ENCODE data around the gene ATP8B2. TPM values are rescaled to one million over a fixed set of nuclear protein-coding genes. Genes with fewer than 3 reads are reported as not detected.
"Not testable (repeated sequence)": the region's sequence is repeated elsewhere in the genome, so short reads cannot be mapped to it uniquely, and the experiment has no call there.

Gene ATP8B2
- total RNA-seq, 1 donor from 2014 or later, result 105 TPM

GRCh38 chr1:154342836-154343472, 17.6 kb downstream of the ATP8B2 start:
- intact Hi-C loops (cut with micrococcal nuclease), result loop anchor here (1.0 to 2.0 kb wide), 3 partner anchors 8 to 70 kb away; partner anchors contain the start of gene HAX1

DNA sequence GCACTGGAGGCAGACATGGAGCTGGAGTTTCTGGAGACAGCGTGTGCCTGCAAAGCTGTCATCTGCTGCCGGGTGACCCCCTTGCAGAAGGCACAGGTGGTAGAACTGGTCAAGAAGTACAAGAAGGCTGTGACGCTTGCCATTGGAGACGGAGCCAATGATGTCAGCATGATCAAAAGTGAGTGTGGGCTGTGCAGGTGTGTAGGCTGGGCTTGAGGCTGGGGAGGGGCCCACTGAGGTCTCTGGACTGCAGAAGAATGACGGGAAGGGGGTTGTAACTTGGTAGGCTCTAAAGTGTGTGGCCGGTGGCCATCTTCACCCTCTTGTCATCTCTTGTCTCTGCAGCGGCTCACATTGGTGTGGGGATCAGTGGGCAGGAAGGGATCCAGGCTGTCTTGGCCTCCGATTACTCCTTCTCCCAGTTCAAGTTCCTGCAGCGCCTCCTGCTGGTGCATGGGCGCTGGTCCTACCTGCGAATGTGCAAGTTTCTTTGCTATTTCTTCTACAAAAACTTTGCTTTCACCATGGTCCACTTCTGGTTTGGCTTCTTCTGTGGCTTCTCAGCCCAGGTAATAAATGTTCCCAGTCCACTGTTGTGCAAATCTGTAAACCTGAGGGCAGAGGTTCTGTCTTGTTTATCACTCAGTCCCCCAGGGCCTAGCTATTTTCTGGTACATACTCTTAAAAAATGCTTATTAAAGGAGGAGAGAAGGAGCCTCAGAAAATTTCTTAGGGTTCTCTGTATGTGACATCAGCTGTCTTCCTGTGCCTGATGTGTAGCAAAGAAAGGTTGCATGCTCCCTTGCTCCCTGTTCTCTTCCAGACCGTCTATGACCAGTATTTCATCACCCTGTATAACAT, 19.9 kb downstream of the ATP8B2 start:
- intact Hi-C loops (cut with micrococcal nuclease), result loop anchor here (1.0 kb wide), 1 partner anchor 21 kb away; no protein-coding TSS in a partner anchor

DNA sequence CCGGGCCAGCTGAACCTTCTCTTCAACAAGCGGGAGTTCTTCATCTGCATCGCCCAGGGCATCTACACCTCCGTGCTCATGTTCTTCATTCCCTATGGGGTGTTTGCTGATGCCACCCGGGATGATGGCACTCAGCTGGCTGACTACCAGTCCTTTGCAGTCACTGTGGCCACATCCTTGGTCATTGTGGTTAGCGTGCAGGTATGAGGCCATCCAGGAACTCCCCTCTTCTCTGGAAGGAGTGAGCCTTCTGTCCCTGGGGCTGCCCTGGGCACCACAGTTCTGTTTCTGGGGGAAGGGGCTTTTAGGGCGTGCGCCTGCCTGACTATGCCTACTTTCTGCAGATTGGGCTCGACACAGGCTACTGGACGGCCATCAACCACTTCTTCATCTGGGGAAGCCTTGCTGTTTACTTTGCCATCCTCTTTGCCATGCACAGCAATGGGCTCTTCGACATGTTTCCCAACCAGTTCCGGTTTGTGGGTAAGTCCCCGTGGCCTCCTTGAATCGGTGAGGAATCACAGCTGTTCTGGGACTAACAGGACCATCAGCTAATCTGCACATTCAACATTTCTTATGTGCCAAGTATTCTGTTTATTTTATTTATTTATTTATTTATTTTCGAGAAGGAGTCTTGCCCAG, 21.1 kb downstream of the ATP8B2 start:
- intact Hi-C loops (cut with micrococcal nuclease), result no loop called here

DNA sequence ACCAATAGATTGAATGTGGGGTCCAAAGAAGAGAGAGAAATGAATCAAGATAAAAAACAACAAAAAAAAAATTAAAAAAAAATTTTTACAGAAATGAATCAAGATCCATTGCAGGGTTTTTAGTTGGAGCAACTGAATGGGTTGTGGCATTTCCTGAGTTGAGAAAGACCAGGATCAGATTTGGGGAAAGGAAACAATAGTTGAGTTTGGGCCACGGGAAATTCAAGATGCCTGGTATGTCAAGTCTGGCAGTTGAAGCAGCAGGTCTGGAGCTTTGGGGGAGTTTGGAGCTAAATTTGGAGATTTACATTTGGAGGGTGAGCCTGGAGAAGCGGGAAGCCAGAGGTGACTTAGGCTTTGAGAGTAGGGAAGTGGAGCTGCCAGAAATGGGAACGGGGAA, 22.6 kb downstream of the ATP8B2 start:
- intact Hi-C loops (cut with micrococcal nuclease), result no loop called here

DNA sequence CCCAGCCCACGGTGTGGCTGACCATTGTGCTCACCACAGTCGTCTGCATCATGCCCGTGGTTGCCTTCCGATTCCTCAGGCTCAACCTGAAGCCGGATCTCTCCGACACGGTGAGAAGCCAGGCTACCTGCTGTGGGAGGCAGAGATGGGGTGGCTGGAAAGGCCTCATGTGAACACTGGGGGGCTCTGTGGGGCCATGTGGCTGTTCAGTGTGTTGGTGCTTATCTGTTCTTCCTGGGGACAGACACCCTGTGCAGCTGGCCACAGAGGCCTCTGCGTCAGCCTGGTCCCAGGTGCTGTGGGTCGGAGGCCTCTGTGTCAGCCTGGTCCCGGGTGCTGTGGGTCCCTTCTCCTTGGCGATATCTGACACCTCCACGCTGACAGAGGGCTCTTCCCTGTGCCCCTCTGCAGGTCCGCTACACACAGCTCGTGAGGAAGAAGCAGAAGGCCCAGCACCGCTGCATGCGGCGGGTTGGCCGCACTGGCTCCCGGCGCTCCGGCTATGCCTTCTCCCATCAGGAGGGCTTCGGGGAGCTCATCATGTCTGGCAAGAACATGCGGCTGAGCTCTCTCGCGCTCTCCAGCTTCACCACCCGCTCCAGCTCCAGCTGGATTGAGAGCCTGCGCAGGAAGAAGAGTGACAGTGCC, 23.2 kb downstream of the ATP8B2 start:
- intact Hi-C loops (cut with micrococcal nuclease), result no loop called here

DNA sequence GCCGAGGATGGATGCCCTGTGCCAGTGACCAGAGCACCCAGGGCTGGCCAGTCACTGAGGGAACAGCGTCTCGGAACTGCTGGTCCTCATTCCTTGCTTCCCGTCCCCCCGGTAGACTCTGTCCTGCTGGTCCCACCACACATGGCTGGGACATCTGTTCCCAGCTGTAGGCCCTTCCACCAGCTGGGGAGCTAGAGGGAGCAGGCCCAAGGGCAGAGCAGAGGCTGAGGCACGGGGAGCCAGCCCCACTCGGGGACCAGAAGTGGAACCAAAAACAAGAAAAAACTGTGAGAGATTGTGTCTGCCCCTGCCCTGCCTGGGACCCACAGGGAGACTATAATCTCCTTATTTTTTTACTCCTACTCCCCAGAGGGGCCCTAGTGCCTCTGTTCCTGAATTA, 23.8 kb downstream of the ATP8B2 start:
- intact Hi-C loops (cut with micrococcal nuclease), result no loop called here

DNA sequence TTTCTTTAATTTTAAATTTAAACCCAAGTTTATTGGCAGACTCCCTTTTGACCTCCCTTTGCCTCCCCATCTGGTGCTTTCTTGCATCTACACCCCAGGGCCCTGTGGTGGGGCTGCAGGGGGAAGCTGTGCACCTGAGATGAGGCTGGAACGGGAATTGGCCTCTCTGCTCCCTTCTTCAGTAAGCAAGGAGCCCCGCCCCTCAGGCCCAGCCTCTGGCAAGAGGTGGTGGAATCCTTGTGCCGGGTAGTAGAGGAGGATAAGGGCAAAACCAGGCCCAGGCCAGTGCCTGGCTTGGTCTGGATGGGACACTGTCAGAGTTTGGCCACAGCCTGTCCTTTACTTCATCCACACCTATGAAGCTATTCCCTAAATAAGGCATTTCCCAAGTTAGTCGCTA, 25.1 kb downstream of the ATP8B2 start:
- intact Hi-C loops (cut with micrococcal nuclease), result loop anchor here (5.0 kb wide), 1 partner anchor 153 kb away; no protein-coding TSS in a partner anchor

- intact Hi-C loops (cut with micrococcal nuclease), result loop anchor here (2.0 to 5.0 kb wide), 2 partner anchors 75 to 154 kb away; no protein-coding TSS in a partner anchor
These were observed 26.2 kb downstream of the ATP8B2 start for GRCh38 chr1:154351363-154352068.

DNA sequence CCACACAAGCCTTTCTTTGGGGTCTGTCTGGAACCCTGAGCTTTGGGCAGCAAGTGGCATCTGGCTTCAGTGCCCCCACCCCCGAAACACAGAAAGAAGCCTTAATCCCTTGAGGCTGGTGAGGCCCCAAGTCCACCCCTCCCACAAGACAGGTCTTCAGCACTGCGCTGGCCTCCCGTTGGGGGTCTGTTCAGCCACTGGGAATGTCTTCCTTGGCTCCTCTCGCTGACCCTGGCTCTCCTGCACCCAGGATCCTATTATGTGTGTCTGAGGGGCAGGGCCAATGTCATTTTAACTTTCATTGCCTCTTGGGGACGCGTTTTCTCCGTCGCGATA, 26.9 kb downstream of the ATP8B2 start:
- intact Hi-C loops (cut with micrococcal nuclease), result loop anchor here (2.0 to 5.0 kb wide), 2 partner anchors 75 to 155 kb away; no protein-coding TSS in a partner anchor

GRCh38 chr1:154352581-154353459, 27.5 kb downstream of the ATP8B2 start:
- intact Hi-C loops (cut with micrococcal nuclease), result loop anchor here (1.0 to 5.0 kb wide), 5 partner anchors 29 to 156 kb away; partner anchors contain the start of gene IL6R

- intact Hi-C loops (cut with micrococcal nuclease), result loop anchor here (1.0 to 5.0 kb wide), 5 partner anchors 29 to 156 kb away; partner anchors contain the start of gene IL6R
These were observed 28.2 kb downstream of the ATP8B2 start for GRCh38 chr1:154353460-154353904.

DNA sequence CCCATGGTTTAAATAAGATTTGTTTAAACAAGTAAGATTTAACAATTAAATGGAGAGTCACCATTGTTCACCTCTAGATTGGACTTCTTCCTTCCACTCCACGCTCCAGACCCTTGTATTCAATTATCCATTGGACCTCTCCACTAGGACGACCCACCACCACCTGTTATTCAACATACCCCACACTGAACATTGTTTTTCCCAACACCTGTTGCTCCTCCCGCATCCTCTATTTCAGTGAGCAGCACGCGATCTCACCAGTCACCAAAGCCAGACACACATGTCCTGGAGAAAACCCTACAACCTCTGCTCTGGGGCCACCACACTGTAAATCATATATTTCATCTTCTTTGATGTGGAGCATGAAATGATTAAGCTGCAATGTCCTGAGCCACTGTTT, 28.6 kb downstream of the ATP8B2 start:
- intact Hi-C loops (cut with micrococcal nuclease), result loop anchor here (1.0 to 5.0 kb wide), 5 partner anchors 30 to 157 kb away; partner anchors contain the start of gene IL6R

GRCh38 chr1:154358519-154358918, 33.2 kb downstream of the ATP8B2 start:
- intact Hi-C loops (cut with micrococcal nuclease), result no loop called here

DNA sequence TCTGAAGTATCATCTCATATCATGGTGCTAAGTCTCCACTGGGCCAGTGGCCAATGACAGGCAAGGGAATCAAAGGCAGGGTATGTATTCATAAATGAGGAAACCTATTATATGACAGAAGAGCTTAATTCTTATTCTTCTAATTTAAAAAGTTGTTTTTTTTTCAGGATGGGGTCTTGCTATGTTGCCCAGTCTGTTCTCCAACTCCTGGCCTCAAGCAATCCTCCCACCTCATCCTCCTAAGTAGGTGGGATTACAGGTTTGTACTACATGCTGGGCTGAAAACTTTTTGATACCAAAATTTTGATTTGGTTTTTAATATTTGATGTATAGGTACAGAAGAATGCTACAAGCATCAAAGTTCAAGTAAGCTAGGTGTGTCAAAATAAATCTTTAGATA, 35.0 kb downstream of the ATP8B2 start:
- intact Hi-C loops (cut with micrococcal nuclease), result no loop called here

DNA sequence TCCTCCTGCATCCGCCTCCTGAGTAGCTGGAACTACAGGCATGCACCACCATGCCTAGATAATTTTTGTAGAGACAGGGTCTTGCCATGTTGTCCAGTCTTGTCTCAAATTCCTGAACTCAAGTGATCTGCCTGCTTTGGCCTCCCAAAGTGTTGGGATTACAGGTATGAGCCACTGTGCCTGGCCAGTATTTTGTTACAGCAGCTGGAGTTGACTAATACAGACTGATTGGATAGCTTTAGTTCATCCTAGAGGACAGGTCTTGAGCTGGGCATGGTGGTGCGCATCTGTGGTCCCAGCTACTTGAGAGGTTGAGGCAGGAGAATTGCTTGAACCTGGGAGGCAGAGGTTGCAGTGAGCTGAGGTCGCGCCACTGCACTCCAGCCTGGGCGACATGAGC, 35.6 kb downstream of the ATP8B2 start:
- intact Hi-C loops (cut with micrococcal nuclease), result not testable (repeated sequence)

DNA sequence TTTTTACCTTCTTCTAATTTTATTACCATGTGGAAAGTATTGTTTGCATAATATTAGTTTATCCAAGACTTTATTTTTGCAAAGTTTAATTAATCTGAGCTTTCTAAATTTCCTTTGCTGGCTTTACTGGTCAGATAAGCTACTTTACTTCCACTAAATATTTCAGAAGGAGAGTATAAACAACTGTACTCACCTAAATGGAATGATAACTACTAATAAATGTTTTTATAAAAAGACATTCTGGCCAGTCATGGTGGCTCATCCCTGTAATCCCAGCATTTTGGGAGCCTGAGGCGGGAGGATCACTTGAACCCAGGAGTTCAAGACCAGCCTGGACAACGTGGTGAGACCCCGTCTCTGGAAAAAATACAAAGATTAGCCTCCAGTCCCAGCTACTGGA, 36.0 kb downstream of the ATP8B2 start:
- intact Hi-C loops (cut with micrococcal nuclease), result no loop called here

DNA sequence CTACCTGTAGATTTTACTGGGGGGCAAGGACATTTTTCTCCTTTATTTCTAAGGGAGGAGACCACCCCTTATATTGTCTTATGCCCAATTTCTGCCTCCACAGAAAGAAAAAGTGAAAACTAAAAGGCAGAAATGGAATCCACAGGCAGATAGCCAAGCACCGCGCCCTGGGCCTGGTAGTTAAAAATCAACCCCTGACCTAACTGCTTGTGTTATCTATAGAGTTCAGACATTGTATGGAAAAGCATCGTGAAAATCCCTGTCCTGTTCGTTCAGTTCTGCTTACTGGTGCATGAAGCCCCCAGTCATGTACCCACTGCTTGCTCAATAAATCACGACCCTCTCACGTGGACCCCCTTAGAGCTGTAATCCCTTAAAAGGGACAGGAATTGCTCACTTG, 46.1 kb downstream of the ATP8B2 start:
- intact Hi-C loops (cut with micrococcal nuclease), result no loop called here

- intact Hi-C loops (cut with micrococcal nuclease), result not testable (repeated sequence)
These were observed 48.5 kb downstream of the ATP8B2 start for GRCh38 chr1:154373777-154374357.

- intact Hi-C loops (cut with micrococcal nuclease), result no loop called here
These were observed 54.0 kb downstream of the ATP8B2 start for GRCh38 chr1:154379301-154379700.
